Head of caudate nucleus (tissue), 42 donors: ENCODE data around the gene FKBP4.

ENCODE experiments used
- DNase-seq, 42 donors: peaks; one replicate each; pipeline versions ENCODE4 v3.0.0 to v3.0.0-alpha.2; 2020 to 2021; ENCODE audit warnings: mixed read lengths in 7 of 42
- intact Hi-C: fragments of 100-400 bp; cut with DNase I; formaldehyde crosslinking; loops from one replicate; pipeline ENCODE4 v1.15.0; 2022

The FKBP4 gene

GRCh38 chr12:2834581-2835491, 40.1 kb downstream of the FKBP4 start, which contains the start of gene NRIP2:
TSS of gene NRIP2 (minus strand) at chr12:2835035. CDS start at chr12:2834983, 52 bp downstream.
- intact Hi-C loops, result no loop called here

GRCh38 chr12:2835691-2836403, 41.1 kb downstream of the FKBP4 start:
- intact Hi-C loops, result no loop called here
- no peak for DNase-seq

More at GRCh38 chr12:2834581-2835491, 40.1 kb downstream of the FKBP4 start, which contains the start of gene NRIP2:
- DNase-seq, result peak; percentile 62 to 90 (median 78)

GRCh38 chr12:2836574-2836973, 41.8 kb downstream of the FKBP4 start:
- no peak for DNase-seq
- intact Hi-C loops, result no loop called here

GRCh38 chr12:2841056-2841650, 46.4 kb downstream of the FKBP4 start:
- intact Hi-C loops, result no loop called here
- peak in 9 of 42 donors; percentile 12 to 60 (median 22) for DNase-seq

GRCh38 chr12:2842948-2843347, 48.2 kb downstream of the FKBP4 start:
- intact Hi-C loops, result no loop called here
- DNase-seq, result no peak

DNA sequence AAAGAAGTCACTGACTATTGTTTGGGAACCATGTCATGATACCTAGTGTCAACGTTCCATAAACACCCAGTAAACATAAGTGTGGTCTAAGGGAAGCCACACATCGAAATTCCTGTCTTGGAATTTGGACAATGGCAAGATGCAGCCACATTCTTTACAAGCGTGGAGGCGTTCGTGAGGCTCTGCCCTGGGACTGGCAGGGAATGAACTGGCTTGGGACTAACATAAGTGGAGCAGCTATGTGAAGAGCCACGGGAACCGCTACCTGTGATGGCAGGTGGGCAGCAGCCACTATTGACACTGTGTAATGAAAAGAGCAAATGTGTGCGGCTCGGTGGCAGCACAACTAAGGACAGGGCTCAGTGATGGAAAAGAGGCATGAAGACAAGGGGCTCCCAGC, 50.0 kb downstream of the FKBP4 start:
- intact Hi-C loops, result no loop called here
- DNase-seq, result no peak

DNA sequence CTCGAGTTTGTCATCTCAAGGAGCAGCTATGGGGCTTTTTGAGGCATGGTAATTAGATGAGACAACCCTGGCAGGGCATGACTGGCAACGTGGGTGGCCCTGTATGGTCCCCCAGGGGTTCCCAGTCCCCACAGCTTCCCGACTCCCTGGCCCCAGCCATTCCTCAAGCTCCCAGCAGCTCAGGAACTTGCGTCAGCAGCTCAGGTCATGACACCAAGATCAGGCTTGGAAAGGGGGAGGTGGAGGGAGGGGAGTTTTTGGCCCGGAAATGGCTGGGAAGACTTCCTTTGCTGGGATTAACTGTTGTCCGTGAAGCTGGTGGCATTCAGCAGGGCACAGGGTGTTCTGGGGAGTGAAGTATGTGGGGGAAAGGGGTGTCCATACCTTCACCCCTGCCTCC, 50.5 kb downstream of the FKBP4 start:
- intact Hi-C loops, result no loop called here

GRCh38 chr12:2851931-2852330, 57.2 kb downstream of the FKBP4 start:
- DNase-seq, result no peak
- intact Hi-C loops, result loop anchor here (10.0 kb wide), 1 partner anchor 183 kb away; no protein-coding TSS in a partner anchor

More for the DNA sequence above, 50.5 kb downstream of the FKBP4 start:
- DNase-seq, result no peak

DNA sequence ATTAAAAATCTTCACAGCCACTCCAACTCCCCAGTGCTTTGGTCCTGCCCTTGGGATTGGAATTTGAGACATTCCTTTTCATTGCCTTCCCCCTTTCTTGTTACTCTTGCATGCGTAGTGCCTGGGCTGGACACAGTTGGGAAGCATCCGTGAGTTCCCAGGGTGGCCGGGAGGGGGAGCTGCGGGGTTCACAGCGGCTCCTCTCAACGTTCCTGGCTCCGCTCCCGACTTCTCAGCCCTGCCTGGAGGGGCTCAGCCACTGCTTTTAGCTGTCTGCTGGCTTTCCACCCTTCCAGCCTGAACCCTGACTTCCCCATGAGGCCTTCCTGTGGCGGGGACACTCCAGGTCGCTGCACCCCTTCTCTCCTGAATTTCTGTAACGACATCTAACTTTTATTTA, 58.9 kb downstream of the FKBP4 start:
- peak; percentile 66 to 95 (median 87) for DNase-seq
- intact Hi-C loops, result loop anchor here (10.0 kb wide), 1 partner anchor 181 kb away; no protein-coding TSS in a partner anchor
